ENCODE measurements around the gene LRRC38. TPM values are rescaled to one million over a fixed set of nuclear protein-coding genes. Genes with fewer than 3 reads are reported as not detected.

Gene LRRC38
- total and polyA plus RNA-seq, 10 of the 15 experiments (the other 5 are each of a cell fraction or from before 2014, with no cell fraction given): not detected

DNA sequence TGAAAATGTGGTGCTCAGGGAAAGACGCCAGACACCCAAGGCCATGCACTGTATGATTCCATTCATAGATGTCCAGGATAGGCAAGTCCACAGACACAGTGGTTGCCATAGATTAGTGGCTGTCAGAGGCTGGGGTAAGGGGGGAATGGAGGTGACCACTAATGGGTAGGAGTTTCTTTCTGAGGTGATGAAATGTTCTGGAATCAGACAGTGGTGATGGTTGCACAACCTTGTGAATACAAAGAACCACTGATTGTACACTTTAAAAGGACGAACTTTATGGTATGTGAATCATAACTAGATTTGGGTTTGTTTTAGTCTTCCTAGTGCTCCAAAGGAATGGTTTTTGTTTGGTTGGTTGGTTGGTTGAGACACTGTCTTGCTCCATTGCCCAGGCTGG lies 51.8 kb downstream of the LRRC38 start:
- Histone ChIP-seq H3K9ac (ENCODE audit: control insufficient read depth, insufficient read depth, low read length) (no peak overlapping the region), H3K36me3 (ENCODE audit: control insufficient read depth in 2 of 2, insufficient read depth in 2 of 2, low read length in 1 of 2) (no peaks in the 10 kb centered on the region), H3K27me3 (replicated peaks in 1 of 2; ENCODE audit: control insufficient read depth in 2 of 2, insufficient read depth in 2 of 2, low read length in 1 of 2) (no peaks in the 10 kb centered on the region; a peak in 2 of 4 replicates), H3K27ac (ENCODE audit: control insufficient read depth, insufficient read depth) (no peak overlapping the region), H2AFZ (ENCODE audit: control insufficient read depth, low read depth, low read length) (no peak overlapping the region), H3K9me3 (replicated peaks; ENCODE audit: control insufficient read depth, insufficient read depth, low read length) (no peaks in the 10 kb centered on the region), H3K4me2 (ENCODE audit: control insufficient read depth, insufficient read depth) (no peak overlapping the region), H3K4me3 (no peak overlapping the region), H4K20me1 (ENCODE audit: control insufficient read depth, insufficient read depth) (peaks cover 3% of the 10 kb centered on the region; the same call in 1 of the 2 replicates), H3K4me1 (ENCODE audit: control insufficient read depth, insufficient read depth, low read length) (no peaks in the 10 kb centered on the region), H3K79me2 (ENCODE audit: control insufficient read depth, insufficient read depth, low read length) (no peaks in the 10 kb centered on the region)
- WGBS (ENCODE audit: insufficient coverage, insufficient replicate concordance, low lambda C conversion rate, missing lambda C conversion rate): 40% methylated on average over 2 of the region's 2 CpGs
- FAIRE-seq: no peak
- ChIA-PET RAD21 (ENCODE audit: unreplicated experiment) (no interaction called here), POLR2A (no interaction called here), SMC1A (ENCODE audit: uncharacterized antibody, unreplicated experiment) (no interaction called here), CTCF (no interaction called here)
- ATAC-seq: no peak
- DNase-seq (ENCODE audit: low read depth, low spot score): no peak
- intact Hi-C loops (cut with micrococcal nuclease; ENCODE audit: unreplicated experiment): no loop called here
- TF ChIP-seq, protein P1, sequence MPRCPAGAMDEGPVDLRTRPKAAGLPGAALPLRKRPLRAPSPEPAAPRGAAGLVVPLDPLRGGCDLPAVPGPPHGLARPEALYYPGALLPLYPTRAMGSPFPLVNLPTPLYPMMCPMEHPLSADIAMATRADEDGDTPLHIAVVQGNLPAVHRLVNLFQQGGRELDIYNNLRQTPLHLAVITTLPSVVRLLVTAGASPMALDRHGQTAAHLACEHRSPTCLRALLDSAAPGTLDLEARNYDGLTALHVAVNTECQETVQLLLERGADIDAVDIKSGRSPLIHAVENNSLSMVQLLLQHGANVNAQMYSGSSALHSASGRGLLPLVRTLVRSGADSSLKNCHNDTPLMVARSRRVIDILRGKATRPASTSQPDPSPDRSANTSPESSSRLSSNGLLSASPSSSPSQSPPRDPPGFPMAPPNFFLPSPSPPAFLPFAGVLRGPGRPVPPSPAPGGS (IDR thresholded peaks at IDR 0.05; ENCODE audit: borderline replicate concordance, insufficient read depth, low read depth, low read length, poor library complexity, severe bottlenecking): no peak
- TF ChIP-seq, protein P2, sequence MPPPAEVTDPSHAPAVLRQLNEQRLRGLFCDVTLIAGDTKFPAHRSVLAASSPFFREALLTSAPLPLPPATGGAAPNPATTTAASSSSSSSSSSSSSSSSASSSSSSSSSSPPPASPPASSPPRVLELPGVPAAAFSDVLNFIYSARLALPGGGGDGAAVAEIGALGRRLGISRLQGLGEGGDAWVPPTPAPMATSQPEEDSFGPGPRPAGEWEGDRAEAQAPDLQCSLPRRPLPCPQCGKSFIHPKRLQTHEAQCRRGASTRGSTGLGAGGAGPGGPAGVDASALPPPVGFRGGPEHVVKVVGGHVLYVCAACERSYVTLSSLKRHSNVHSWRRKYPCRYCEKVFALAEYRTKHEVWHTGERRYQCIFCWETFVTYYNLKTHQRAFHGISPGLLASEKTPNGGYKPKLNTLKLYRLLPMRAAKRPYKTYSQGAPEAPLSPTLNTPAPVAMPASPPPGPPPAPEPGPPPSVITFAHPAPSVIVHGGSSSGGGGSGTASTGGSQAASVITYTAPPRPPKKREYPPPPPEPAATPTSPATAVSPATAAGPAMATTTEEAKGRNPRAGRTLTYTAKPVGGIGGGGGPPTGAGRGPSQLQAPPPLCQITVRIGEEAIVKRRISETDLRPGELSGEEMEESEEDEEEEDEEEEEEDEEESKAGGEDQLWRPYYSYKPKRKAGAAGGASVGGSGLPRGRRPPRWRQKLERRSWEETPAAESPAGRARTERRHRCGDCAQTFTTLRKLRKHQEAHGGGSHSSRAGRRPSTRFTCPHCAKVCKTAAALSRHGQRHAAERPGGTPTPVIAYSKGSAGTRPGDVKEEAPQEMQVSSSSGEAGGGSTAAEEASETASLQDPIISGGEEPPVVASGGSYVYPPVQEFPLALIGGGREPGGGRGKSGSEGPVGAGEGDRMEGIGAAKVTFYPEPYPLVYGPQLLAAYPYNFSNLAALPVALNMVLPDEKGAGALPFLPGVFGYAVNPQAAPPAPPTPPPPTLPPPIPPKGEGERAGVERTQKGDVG (CRISPR knock-in tag; IDR thresholded peaks at IDR 0.05): no peak
- TF ChIP-seq, protein P3, sequence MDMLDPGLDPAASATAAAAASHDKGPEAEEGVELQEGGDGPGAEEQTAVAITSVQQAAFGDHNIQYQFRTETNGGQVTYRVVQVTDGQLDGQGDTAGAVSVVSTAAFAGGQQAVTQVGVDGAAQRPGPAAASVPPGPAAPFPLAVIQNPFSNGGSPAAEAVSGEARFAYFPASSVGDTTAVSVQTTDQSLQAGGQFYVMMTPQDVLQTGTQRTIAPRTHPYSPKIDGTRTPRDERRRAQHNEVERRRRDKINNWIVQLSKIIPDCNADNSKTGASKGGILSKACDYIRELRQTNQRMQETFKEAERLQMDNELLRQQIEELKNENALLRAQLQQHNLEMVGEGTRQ (IDR thresholded peaks at IDR 0.05; ENCODE audit: borderline replicate concordance, low read depth, low read length): no peak
- TF ChIP-seq POLR2AphosphoS2 (IDR thresholded peaks at IDR 0.05; ENCODE audit: low read depth, low read length) (no peak), BMI1 (IDR thresholded peaks at IDR 0.05; ENCODE audit: borderline replicate concordance) (no peak), HDGF (IDR thresholded peaks at IDR 0.05) (no peak), NR2F1 (conservative IDR thresholded peaks at IDR 0.05) (no peak), CREB1 (IDR thresholded peaks at IDR 0.05; ENCODE audit: low read depth) (no peak), MEF2B (IDR thresholded peaks at IDR 0.05; ENCODE audit: partially characterized antibody, poor library complexity, severe bottlenecking) (no peak), ZNF24 (IDR thresholded peaks at IDR 0.05) (no peak)
- in situ Hi-C loops (cut with MboI): no loop called here
- BruUV-seq (replicated peaks): no TSS peak

Measured in GM12878 (cell line).